ENCODE data around the gene DNLZ.

DNA sequence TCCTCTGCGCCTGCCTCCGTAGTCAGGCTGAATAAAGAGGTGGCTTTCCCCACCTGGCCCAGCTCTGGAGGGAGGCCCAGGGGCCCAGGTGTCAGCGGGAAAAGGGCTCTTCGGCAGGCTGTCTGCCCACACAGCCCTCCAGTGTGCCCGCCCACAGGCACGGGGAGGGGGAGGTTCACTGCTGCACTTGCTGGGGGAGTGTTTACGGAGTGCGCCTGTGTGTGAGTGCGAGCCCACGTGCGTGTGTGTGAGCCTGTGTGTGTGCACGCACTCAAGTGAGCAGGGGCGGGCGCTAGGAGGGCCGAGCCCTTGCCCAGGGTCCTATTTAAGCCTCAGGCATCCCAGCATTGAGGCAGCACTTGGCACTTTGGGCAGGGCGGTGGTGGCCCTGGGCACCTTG, 10.9 kb downstream of the DNLZ start:
- TF ChIP-seq, protein P1, sequence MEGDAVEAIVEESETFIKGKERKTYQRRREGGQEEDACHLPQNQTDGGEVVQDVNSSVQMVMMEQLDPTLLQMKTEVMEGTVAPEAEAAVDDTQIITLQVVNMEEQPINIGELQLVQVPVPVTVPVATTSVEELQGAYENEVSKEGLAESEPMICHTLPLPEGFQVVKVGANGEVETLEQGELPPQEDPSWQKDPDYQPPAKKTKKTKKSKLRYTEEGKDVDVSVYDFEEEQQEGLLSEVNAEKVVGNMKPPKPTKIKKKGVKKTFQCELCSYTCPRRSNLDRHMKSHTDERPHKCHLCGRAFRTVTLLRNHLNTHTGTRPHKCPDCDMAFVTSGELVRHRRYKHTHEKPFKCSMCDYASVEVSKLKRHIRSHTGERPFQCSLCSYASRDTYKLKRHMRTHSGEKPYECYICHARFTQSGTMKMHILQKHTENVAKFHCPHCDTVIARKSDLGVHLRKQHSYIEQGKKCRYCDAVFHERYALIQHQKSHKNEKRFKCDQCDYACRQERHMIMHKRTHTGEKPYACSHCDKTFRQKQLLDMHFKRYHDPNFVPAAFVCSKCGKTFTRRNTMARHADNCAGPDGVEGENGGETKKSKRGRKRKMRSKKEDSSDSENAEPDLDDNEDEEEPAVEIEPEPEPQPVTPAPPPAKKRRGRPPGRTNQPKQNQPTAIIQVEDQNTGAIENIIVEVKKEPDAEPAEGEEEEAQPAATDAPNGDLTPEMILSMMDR (conservative IDR thresholded peaks at IDR 0.05; ENCODE audit: low read length), result no peak
- TF ChIP-seq EZH2phosphoT487 (IDR thresholded peaks at IDR 0.05; ENCODE audit: borderline replicate concordance, low read depth, low read length), result no peak
